GM19463 (cell line): ENCODE measurements around the gene HTATIP2.
"Not testable (repeated sequence)": the region's sequence is repeated elsewhere in the genome, so short reads cannot be mapped to it uniquely, and the experiment has no call there.

Source experiments
- ATAC-seq: cut with Tn5 transposase; IDR thresholded peaks from one replicate; pipeline ENCODE4 v1.9.1; 2021; ENCODE audit warnings: mild to moderate bottlenecking, moderate library complexity; ENCODE audit not compliant: unreplicated experiment

The HTATIP2 gene

GRCh38 chr11:20369826-20370225 lies 6.3 kb downstream of the HTATIP2 start:
- ATAC-seq: no peak

DNA sequence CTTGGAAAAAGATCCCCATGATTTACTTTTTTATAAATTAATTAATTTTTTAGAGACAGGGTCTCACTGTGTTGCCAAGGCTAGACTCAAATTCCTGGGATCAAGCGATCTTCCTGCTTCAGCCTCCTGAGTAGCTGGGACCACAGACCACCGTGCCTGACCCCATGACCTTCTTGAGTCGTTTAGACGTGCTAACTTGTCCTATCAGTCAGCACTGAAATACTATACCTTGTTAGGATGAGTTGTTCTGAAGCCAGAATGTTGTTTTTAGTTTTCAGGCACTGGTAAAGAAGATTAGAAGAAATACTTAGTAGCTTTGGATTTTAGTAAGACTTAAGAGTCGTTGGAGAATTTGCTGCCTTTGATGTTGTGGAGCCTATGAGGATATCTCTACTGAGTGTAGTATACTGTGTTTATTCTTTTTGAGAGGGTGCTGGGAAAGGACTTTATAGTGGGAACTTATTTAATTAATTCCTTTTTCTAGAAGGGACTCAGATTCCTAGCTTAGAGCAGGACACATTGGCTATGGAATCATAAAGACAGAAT lies 8.6 kb downstream of the HTATIP2 start:
- ATAC-seq: no peak

- ATAC-seq: no peak
These were observed 9.6 kb downstream of the HTATIP2 start for GRCh38 chr11:20373147-20373546.

- no peak for ATAC-seq
These were observed 10.2 kb downstream of the HTATIP2 start for GRCh38 chr11:20373568-20374209.

- ATAC-seq: no peak
These were observed 11.3 kb downstream of the HTATIP2 start for GRCh38 chr11:20374741-20375300.

DNA sequence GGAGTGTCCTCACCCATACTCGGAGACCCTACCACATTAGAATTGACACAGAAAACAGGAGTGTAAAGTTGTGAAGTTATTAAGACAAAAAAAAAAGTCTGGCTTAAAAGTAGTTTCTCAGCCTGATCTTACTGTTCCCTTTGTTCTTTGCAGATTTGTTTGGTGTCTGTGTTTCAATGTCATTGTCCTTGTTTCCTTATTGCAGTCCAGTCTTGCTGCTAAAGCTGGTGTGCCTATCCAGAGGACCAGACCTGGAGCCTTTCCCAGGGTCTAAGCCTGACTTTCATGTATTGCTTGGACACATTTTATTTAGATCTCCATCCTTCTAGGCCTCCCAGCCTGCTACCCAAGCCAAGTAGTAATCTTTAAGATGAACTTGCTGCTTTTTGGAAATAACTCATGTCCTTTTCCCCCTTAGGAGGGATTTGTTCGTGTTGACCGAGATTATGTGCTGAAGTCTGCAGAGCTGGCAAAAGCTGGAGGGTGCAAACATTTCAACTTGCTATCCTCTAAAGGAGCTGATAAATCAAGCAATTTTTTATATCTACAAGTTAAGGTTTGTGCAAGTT lies 12.7 kb downstream of the HTATIP2 start:
- ATAC-seq: no peak

- not testable (repeated sequence) for ATAC-seq
These were observed 22.5 kb downstream of the HTATIP2 start for GRCh38 chr11:20385996-20386395.

DNA sequence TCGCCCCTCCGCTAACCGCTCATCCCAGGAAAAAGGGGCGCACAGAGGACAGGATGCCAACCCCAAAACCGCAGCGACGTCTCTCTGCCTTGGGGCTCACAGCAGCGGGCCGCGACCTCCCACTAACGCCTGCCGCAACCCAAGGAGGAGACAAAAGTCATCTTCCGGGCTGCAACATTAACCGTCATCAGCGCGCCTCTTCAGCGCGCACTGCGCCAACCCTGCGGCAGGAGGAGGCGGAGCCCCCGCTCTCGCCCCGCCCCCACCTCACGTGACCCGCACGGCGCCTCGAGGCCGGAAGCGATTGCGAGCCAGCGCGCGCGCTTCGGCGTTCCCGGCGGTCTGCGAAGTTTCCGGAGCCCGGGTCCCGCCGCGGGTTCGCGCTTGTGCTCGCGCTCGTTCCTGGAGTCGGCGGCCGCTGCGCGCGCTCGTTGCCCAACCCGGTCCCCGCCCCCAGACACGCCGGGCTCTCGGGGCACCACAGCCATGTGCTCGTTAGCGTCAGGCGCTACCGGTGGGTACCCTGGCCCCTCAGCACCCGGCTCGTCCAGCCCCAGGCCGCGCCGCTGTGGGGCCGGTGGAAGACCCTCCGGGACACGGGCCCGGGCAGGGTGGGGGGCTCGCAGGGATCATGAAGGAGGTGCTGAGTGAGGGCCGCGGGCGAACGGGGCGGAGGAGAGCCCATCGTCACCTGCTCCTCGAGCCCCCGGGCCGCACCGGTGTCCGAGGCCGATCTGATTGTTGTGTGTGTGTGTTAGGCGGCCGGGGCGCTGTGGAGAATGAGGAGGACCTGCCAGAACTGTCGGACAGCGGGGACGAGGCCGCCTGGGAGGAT lies 24.0 kb downstream of the HTATIP2 start, which contains the start of gene PRMT3:
PRMT3 (plus strand) TSS at position 456 of the 835 bp plus-strand sequence; CDS start at position 487, 31 bp downstream.
- ATAC-seq: peak; percentile 80

- no peak for ATAC-seq
These were observed 24.9 kb downstream of the HTATIP2 start for GRCh38 chr11:20388096-20389055.

DNA sequence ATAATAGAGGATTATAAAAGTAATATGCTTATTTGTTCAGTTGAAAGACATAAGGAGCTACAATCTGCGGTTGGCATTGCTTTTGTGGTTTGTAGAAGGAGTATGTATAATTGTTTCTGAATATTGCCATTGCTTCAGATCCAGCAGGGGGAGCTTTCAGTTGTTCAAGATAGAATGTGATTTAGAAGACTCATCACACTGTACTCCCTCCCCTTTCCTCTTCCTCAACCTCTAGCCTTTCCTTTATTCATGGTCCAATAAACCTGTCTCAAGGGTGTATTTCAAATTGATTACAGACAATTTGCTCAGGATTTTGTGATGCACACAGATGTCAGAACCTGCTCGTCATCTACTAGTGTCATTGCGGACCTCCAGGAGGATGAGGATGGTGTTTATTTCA lies 33.8 kb downstream of the HTATIP2 start:
- peak; percentile 63 for ATAC-seq

DNA sequence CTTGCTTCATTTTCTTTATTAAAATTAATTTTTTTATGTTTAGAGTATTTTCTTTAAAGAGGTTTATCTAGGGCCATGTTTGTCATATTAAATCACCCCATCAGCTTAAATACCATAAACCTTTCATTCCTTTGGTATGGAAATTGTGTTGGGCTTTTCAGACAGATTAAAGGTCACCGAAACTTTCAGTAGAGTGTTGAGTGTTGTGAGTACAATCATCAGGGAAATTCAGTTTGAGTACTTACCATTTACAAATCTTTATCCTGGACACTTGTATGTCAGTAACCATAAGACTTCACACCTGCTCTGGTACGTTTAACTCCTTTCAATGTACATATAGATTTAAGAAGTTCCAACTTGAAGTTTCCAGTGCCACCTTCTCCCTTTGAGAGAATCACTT lies 36.0 kb downstream of the HTATIP2 start:
- no peak for ATAC-seq

GRCh38 chr11:20403059-20403458 lies 39.5 kb downstream of the HTATIP2 start:
- ATAC-seq: no peak

GRCh38 chr11:20406484-20406883 lies 43.0 kb downstream of the HTATIP2 start:
- ATAC-seq: no peak

GRCh38 chr11:20407344-20407743 lies 43.8 kb downstream of the HTATIP2 start:
- ATAC-seq: no peak

- ATAC-seq: no peak
These were observed 51.9 kb downstream of the HTATIP2 start for GRCh38 chr11:20415432-20415831.

- no peak for ATAC-seq
These were observed 54.3 kb downstream of the HTATIP2 start for GRCh38 chr11:20417771-20418170.

DNA sequence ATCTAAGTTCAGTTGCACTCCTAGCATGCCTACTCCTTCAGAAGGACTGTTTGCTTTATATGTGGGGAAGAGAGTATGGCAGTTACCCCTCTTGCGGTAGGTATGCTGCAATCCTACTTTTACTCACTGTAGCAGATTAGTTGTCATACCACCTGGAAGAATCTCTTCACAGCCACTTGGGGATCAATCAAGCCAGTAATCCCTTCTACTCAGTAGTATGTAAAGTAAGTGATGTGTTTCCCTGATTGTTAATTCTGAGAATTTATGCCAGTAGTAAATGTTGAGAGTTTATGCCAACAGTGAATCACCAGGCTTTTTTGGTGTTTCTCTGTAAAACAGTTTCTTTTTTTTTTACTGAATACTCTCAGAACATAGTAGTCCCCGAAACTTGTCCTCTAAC lies 58.4 kb downstream of the HTATIP2 start:
- ATAC-seq: no peak

- no peak for ATAC-seq
These were observed 65.7 kb downstream of the HTATIP2 start for GRCh38 chr11:20429216-20429615.
